Neural cell (in vitro differentiated cells): ENCODE results near the gene ZNF385C.

Experiments
- EP300 ChIP-seq: fragments of 450-650 bp; conservative IDR thresholded peaks from 2 replicates; pipeline ENCODE4 v1.6.1; 2014; ENCODE audit warnings: antibody characterized with exemption, mild to moderate bottlenecking, moderate library complexity; ENCODE audit not compliant: poor library complexity, severe bottlenecking
- EZH2 ChIP-seq: fragments of 200-600, 300-800 bp; shearing (Covaris generic), sonication (generic); IDR thresholded peaks from 2 replicates; pipeline ENCODE4 v1.6.1; 2014; ENCODE audit warnings: antibody characterized with exemption, low read length, borderline replicate concordance, mild to moderate bottlenecking; ENCODE audit not compliant: insufficient read depth, poor library complexity, severe bottlenecking
- MXI1 ChIP-seq: fragments of 450-650 bp; conservative IDR thresholded peaks from 2 replicates; pipeline ENCODE4 v1.6.1; 2014; ENCODE audit warnings: antibody characterized with exemption, mild to moderate bottlenecking; ENCODE audit not compliant: poor library complexity, severe bottlenecking
- POLR2AphosphoS5 ChIP-seq: IDR thresholded peaks from 2 replicates; pipeline ENCODE4 v1.6.1; 2012
- SMC3 ChIP-seq: fragments of 450-650 bp; conservative IDR thresholded peaks from 2 replicates; pipeline ENCODE4 v1.6.1; 2014; ENCODE audit warnings: antibody characterized with exemption, mild to moderate bottlenecking, moderate library complexity; ENCODE audit not compliant: poor library complexity
- TF ChIP-seq, protein P1 (sequence below): fragments of 450-650 bp; IDR thresholded peaks from 2 replicates; pipeline ENCODE4 v1.5.1; 2014; ENCODE audit warnings: antibody characterized with exemption, mild to moderate bottlenecking, moderate library complexity; ENCODE audit not compliant: poor library complexity, severe bottlenecking
- TF ChIP-seq, protein P2 (sequence below): IDR thresholded peaks from 2 replicates; pipeline ENCODE4 v1.6.1; 2012; ENCODE audit warnings: borderline replicate concordance

DNA sequence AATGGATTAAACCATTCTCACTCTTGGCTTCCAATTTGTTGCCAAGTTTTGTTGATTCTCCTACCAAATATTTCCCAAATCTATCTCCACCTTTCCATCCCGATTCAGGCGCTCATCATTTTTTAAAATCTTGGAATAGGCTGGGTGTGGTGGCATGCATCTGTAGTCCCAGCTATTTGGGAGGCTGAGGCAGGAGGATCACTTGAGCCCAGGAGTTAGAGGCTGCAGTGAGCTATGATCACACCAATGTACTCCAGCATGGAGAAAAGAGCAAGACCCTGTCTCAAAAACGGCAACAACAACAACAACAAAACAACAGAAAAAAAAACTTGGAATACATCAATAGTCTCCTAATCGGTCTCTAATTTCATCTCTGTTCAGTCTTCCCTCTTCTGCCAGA is 79.3 kb downstream of the ZNF385C start:
- TF ChIP-seq, protein P1, sequence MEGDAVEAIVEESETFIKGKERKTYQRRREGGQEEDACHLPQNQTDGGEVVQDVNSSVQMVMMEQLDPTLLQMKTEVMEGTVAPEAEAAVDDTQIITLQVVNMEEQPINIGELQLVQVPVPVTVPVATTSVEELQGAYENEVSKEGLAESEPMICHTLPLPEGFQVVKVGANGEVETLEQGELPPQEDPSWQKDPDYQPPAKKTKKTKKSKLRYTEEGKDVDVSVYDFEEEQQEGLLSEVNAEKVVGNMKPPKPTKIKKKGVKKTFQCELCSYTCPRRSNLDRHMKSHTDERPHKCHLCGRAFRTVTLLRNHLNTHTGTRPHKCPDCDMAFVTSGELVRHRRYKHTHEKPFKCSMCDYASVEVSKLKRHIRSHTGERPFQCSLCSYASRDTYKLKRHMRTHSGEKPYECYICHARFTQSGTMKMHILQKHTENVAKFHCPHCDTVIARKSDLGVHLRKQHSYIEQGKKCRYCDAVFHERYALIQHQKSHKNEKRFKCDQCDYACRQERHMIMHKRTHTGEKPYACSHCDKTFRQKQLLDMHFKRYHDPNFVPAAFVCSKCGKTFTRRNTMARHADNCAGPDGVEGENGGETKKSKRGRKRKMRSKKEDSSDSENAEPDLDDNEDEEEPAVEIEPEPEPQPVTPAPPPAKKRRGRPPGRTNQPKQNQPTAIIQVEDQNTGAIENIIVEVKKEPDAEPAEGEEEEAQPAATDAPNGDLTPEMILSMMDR = no peak
- no peak for TF ChIP-seq EZH2
- TF ChIP-seq, protein P2, sequence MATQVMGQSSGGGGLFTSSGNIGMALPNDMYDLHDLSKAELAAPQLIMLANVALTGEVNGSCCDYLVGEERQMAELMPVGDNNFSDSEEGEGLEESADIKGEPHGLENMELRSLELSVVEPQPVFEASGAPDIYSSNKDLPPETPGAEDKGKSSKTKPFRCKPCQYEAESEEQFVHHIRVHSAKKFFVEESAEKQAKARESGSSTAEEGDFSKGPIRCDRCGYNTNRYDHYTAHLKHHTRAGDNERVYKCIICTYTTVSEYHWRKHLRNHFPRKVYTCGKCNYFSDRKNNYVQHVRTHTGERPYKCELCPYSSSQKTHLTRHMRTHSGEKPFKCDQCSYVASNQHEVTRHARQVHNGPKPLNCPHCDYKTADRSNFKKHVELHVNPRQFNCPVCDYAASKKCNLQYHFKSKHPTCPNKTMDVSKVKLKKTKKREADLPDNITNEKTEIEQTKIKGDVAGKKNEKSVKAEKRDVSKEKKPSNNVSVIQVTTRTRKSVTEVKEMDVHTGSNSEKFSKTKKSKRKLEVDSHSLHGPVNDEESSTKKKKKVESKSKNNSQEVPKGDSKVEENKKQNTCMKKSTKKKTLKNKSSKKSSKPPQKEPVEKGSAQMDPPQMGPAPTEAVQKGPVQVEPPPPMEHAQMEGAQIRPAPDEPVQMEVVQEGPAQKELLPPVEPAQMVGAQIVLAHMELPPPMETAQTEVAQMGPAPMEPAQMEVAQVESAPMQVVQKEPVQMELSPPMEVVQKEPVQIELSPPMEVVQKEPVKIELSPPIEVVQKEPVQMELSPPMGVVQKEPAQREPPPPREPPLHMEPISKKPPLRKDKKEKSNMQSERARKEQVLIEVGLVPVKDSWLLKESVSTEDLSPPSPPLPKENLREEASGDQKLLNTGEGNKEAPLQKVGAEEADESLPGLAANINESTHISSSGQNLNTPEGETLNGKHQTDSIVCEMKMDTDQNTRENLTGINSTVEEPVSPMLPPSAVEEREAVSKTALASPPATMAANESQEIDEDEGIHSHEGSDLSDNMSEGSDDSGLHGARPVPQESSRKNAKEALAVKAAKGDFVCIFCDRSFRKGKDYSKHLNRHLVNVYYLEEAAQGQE = no peak
- no peak for TF ChIP-seq SMC3
- no peak for TF ChIP-seq EP300
- no peak for TF ChIP-seq MXI1
- TF ChIP-seq POLR2AphosphoS5 = no peak
